ENCODE measurements around the gene DIP2C. TPM values are rescaled to one million over a fixed set of nuclear protein-coding genes. Genes with fewer than 3 reads are reported as not detected.

Gene DIP2C
- total RNA-seq, 2 donors from 2014 or later = 9.6 to 11.9 TPM

- Histone ChIP-seq H3K27ac (no peak overlapping the region), H3K36me3 (replicated peaks in 1 of 2; ENCODE audit: insufficient read depth in 1 of 2, low read depth in 2 of 2) (no peaks in the 10 kb centered on the region), H3K4me3 (no peak overlapping the region), H3K4me1 (peaks cover 4% of the 10 kb centered on the region), H3K27me3 (no peaks in the 10 kb centered on the region), H3K9me3 (no peaks in the 10 kb centered on the region)
- 69 to 71% methylated on average over 8 of the region's 8 CpGs for WGBS, 2 donors
- peak in 1 of 4 donors; percentile 43 for DNase-seq
- TF ChIP-seq CTCF (IDR thresholded peaks at IDR 0.05) = no peak
- no peak for ATAC-seq
- intact Hi-C loops (cut with DNase I) = no loop called here
These were observed 135.2 kb downstream of the DIP2C start for GRCh38 chr10:554182-554848.

GRCh38 chr10:553233-553632 is 136.2 kb downstream of the DIP2C start:
- Histone ChIP-seq H3K4me1 (no peaks in the 10 kb centered on the region), H3K27me3 (no peaks in the 10 kb centered on the region), H3K4me3 (no peak overlapping the region), H3K27ac (no peak overlapping the region), H3K36me3 (replicated peaks in 1 of 2; ENCODE audit: insufficient read depth in 1 of 2, low read depth in 2 of 2) (no peaks in the 10 kb centered on the region), H3K9me3 (no peaks in the 10 kb centered on the region)
- intact Hi-C loops (cut with DNase I) = no loop called here
- TF ChIP-seq CTCF (IDR thresholded peaks at IDR 0.05) (no peak), POLR2A (IDR thresholded peaks at IDR 0.05) (no peak)
- 84 to 87% methylated on average over 5 of the region's 5 CpGs for WGBS, 2 donors
- DNase-seq (no peak), ATAC-seq (no peak)

- no peaks in the 10 kb centered on the region for H3K27me3 ChIP-seq
- ATAC-seq (no peak), DNase-seq (no peak)
- H3K4me1 ChIP-seq = no peaks in the 10 kb centered on the region
- intact Hi-C loops (cut with DNase I) = no loop called here
- H3K4me3 ChIP-seq = no peak overlapping the region
- no peaks in the 10 kb centered on the region for H3K36me3 ChIP-seq (replicated peaks in 1 of 2; ENCODE audit: insufficient read depth in 1 of 2, low read depth in 2 of 2)
- 95 to 97% methylated on average over 8 of the region's 8 CpGs for whole genome bisulfite sequencing, 2 donors
- no peak for TF ChIP-seq CTCF (IDR thresholded peaks at IDR 0.05)
- TF ChIP-seq POLR2A (IDR thresholded peaks at IDR 0.05) = no peak
- no peak overlapping the region for H3K27ac ChIP-seq
- no peaks in the 10 kb centered on the region for H3K9me3 ChIP-seq
These were observed 136.8 kb downstream of the DIP2C start for GRCh38 chr10:552679-553078.

- WGBS, 2 donors = 88% methylated on average over 6 to 17 of the region's 19 CpGs
- no peak overlapping the region for H3K4me3 ChIP-seq
- ATAC-seq (no peak), DNase-seq (no peak)
- H3K4me1 ChIP-seq = peaks cover 9% of the 10 kb centered on the region
- H3K9me3 ChIP-seq = no peaks in the 10 kb centered on the region
- H3K27me3 ChIP-seq = no peaks in the 10 kb centered on the region
- TF ChIP-seq POLR2A (IDR thresholded peaks at IDR 0.05) = no peak
- no peaks in the 10 kb centered on the region for H3K36me3 ChIP-seq (replicated peaks in 1 of 2; ENCODE audit: insufficient read depth in 1 of 2, low read depth in 2 of 2)
- H3K27ac ChIP-seq = no peak overlapping the region
- intact Hi-C loops (cut with DNase I) = no loop called here
These were observed 137.9 kb downstream of the DIP2C start for GRCh38 chr10:551373-552252.

- ATAC-seq = no peak
- DNase-seq = no peak
- intact Hi-C loops (cut with DNase I) = no loop called here
- H3K36me3 ChIP-seq (replicated peaks in 1 of 2; ENCODE audit: insufficient read depth in 1 of 2, low read depth in 2 of 2) = no peaks in the 10 kb centered on the region
- H3K27me3 ChIP-seq = no peaks in the 10 kb centered on the region
- WGBS, 2 donors = 87 to 92% methylated on average over 15 to 17 of the region's 20 CpGs
- no peak overlapping the region for H3K27ac ChIP-seq
- H3K4me1 ChIP-seq = peaks cover 13% of the 10 kb centered on the region
- no peaks in the 10 kb centered on the region for H3K9me3 ChIP-seq
- TF ChIP-seq CTCF (IDR thresholded peaks at IDR 0.05) (no peak), POLR2A (IDR thresholded peaks at IDR 0.05) (no peak)
- no peak overlapping the region for H3K4me3 ChIP-seq
These were observed 138.6 kb downstream of the DIP2C start for GRCh38 chr10:550665-551372.
